Measurements from ENCODE around the gene PRELID3B.

PRELID3B gene

GRCh38 chr20:58993332-58994248 is 49.0 kb downstream of the PRELID3B start:
- DNase-seq: no peak

DNA sequence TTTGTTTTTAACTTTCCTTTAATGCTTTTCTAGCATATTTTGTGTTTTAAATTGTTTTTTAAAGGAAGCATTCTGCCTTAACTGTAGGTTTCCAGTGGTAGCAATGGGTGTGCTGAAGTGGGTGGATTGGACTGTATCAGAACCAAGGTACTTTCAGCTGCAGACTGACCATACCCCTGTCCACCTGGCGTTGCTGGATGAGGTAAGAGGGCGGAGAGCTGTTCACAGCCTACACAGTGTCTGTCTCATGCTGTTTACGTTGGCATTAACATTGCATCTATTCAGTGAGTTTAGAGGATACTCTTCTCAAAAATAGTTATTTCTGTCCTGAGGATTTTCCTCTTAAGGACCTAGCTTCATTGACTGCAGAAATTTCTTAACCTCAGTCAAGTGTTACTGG is 49.7 kb downstream of the PRELID3B start:
- DNase-seq: no peak

GRCh38 chr20:58991715-58992114 is 50.9 kb downstream of the PRELID3B start:
- DNase-seq: no peak

GRCh38 chr20:58990651-58991445 is 51.7 kb downstream of the PRELID3B start:
- DNase-seq: no peak

- no peak for DNase-seq
Observed at GRCh38 chr20:58989196-58989595, 53.4 kb downstream of the PRELID3B start.

- DNase-seq: no peak
Observed at GRCh38 chr20:58988565-58988882, 54.1 kb downstream of the PRELID3B start.

- DNase-seq: no peak
Observed at GRCh38 chr20:58987790-58988564, 54.6 kb downstream of the PRELID3B start.

- no peak for DNase-seq
Observed at GRCh38 chr20:58986968-58987517, 55.5 kb downstream of the PRELID3B start.

DNA sequence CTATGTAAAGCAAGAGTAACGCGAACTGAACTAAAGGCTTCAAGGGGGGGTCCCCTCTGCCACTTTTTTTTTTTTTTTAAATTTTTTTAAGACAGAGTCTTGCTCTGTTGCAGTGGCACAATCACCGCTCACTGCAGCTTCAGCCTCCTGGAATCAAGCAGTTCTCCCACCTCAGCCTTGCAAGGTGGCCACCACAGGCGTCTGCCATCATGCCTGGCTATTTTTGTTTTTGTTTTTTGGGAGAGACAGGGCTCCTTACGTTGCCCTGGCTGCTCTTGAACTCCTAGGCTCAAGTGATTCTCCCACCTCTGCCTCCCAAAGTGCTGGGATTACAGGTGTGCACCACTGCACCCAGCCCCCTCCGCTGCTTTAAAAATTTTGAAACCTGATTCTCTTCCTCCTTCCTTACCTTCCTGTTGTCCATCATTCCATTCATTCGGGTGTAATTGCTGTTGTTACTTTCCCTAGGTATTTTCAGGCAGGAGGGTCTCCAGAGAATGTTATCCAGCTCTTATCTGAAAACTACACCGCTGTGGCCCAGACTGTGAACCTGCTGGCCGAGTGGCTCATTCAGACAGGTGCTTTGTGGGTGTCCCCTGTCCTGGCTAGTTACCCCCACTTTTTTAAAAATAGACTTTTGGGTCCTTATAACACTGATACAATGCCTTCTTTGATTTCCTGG is 56.2 kb downstream of the PRELID3B start:
- no peak for DNase-seq

- no peak for DNase-seq
Observed at GRCh38 chr20:58985656-58986055, 56.9 kb downstream of the PRELID3B start.

GRCh38 chr20:58984691-58985090 is 57.9 kb downstream of the PRELID3B start:
- no peak for DNase-seq

All from CD4-positive, alpha-beta T cell treated with Interleukin-12 subunit alpha and Interleukin-12 subunit beta, for 1 hour (primary cell).